ENCODE results near the gene ZNF12.

Gene ZNF12

DNA sequence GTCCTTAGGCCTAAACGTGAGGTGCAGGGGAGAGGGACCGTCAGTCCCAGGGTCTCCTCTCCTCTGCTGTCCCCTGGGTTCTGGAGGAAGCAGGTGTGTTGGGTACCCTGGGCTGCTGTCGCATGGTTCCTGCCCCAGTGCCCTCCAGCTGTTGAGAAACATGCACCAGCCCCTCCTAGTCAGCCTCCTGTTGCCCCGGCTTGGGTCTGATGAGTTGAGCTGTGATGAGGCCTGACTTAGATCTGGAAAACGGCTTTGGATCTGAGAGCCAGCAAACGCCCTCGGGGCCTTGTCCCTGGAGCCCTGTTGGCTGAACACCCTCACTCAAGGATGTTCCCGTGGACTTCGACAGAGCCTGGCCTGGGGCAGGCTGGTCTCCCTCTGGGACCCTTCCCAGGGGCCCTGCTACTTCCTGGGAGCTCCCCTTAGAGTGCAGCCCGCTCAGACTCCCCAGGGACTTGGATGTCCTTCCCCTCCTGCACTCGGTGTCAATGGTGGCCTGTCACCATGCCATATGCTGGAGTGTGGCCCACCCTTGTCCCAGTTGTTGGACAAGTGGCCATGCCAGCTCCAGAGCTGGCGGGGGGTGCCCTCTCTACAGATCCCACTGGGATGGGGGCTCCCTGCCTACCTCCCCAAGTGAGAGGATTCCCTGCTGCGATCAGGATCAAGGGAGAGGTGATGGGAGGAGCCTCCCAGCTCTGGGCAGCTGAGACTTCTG is 57.3 kb downstream of the ZNF12 start:
- Histone ChIP-seq H3K4me3 (ENCODE audit: low read depth in 1 of 2, low read length in 1 of 2) (no peak overlapping the region), H3K36me3 (peaks cover 89% of the 10 kb centered on the region), H3K9me3 (peaks cover 12% of the 10 kb centered on the region), H3K4me1 (ENCODE audit: control insufficient read depth in 1 of 2, insufficient read depth in 1 of 2, low read depth in 1 of 2, low read length in 1 of 2) (no peaks in the 10 kb centered on the region), H3K27me3 (no peaks in the 10 kb centered on the region), H3K27ac (no peak overlapping the region)
- TF ChIP-seq, protein P1, sequence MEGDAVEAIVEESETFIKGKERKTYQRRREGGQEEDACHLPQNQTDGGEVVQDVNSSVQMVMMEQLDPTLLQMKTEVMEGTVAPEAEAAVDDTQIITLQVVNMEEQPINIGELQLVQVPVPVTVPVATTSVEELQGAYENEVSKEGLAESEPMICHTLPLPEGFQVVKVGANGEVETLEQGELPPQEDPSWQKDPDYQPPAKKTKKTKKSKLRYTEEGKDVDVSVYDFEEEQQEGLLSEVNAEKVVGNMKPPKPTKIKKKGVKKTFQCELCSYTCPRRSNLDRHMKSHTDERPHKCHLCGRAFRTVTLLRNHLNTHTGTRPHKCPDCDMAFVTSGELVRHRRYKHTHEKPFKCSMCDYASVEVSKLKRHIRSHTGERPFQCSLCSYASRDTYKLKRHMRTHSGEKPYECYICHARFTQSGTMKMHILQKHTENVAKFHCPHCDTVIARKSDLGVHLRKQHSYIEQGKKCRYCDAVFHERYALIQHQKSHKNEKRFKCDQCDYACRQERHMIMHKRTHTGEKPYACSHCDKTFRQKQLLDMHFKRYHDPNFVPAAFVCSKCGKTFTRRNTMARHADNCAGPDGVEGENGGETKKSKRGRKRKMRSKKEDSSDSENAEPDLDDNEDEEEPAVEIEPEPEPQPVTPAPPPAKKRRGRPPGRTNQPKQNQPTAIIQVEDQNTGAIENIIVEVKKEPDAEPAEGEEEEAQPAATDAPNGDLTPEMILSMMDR (IDR thresholded peaks at IDR 0.05), result no peak

DNA sequence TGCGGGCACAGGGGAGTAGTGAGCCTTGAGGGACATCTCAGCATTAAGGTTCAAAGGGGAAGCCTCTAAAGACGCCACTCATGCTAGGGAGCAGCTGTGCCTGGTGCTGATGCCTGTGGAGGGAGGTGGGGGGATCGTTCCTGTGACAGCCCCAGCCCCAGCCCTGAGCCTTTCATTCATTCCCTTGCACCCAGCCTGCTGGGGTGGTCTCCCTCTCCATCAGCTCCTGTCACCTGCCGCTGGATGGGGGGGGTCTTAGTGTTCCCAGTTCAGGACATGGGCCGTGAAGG is 58.0 kb downstream of the ZNF12 start:
- no peak overlapping the region for H3K4me3 ChIP-seq (ENCODE audit: low read depth in 1 of 2, low read length in 1 of 2)
- peaks cover 90% of the 10 kb centered on the region for H3K36me3 ChIP-seq

DNA sequence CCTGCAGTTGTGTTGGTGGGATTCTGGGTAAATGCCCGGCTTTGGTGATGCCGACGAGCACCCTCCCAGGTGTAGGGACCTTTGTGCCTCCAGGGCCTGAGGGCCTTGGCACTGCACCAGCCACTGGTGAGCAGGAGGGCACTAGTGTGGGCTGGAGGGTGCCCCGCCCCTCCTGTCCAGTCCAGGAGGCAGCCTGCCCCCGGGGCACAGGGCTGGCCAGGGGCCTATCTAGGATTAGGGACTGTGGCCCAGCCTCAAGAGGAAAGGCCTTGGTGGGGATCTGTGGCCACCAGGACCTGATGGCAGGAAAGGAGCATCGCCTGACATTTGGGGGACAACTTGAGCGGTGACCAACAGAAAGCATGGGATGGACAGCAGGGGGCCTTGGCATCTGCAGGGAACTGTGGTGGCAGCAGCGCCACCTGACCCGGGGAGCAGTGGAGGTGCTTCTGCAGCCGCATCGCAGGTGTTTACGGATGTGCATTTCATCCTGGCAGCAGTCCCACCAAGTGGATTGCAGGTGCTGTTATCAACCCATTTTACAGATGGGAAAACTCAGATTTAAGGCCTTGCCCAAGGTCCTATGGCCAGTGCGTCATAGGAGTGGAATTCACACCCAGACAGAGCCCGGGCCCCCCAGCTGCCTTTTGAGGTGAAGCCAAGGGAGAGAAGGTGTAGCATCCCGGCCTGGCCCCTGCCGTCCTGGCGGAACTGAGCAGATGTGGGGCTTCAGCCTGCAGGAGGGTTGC is 58.5 kb downstream of the ZNF12 start:
- H3K27me3 ChIP-seq, result no peaks in the 10 kb centered on the region
- no peak overlapping the region for H3K27ac ChIP-seq
- peaks cover 95% of the 10 kb centered on the region for H3K36me3 ChIP-seq
- H3K4me3 ChIP-seq (ENCODE audit: low read depth in 1 of 2, low read length in 1 of 2), result no peak overlapping the region
- peaks cover 12% of the 10 kb centered on the region for H3K9me3 ChIP-seq
- TF ChIP-seq, protein P1 (IDR thresholded peaks at IDR 0.05), result no peak
- no peaks in the 10 kb centered on the region for H3K4me1 ChIP-seq (ENCODE audit: control insufficient read depth in 1 of 2, insufficient read depth in 1 of 2, low read depth in 1 of 2, low read length in 1 of 2)

More for the DNA sequence above, 58.0 kb downstream of the ZNF12 start:
- H3K27ac ChIP-seq, result no peak overlapping the region
- H3K27me3 ChIP-seq, result no peaks in the 10 kb centered on the region
- H3K9me3 ChIP-seq, result peaks cover 12% of the 10 kb centered on the region
- H3K4me1 ChIP-seq (ENCODE audit: control insufficient read depth in 1 of 2, insufficient read depth in 1 of 2, low read depth in 1 of 2, low read length in 1 of 2), result no peaks in the 10 kb centered on the region
- TF ChIP-seq, protein P1 (IDR thresholded peaks at IDR 0.05), result no peak

DNA sequence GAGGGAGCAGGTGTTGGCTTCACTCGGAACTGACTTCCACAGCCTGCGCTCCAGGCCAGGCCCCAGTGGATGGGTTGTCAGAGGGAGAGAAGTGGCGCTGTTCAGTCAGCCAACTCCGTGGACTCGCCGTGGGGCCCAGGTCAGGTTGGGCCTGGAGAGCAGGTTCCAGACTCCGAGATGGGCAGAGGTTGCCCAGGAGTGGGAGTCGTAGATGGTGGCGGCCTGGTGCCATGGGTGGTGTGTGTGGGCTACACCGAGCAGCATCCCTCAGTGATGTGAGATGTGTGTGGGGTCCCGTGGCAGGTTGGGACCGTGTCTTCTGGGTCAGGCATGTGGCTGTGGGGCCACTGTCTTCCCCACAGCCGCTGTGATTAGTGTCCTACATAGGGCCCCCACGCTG is 59.2 kb downstream of the ZNF12 start:
- Histone ChIP-seq H3K4me3 (ENCODE audit: low read depth in 1 of 2, low read length in 1 of 2) (no peak overlapping the region), H3K4me1 (ENCODE audit: control insufficient read depth in 1 of 2, insufficient read depth in 1 of 2, low read depth in 1 of 2, low read length in 1 of 2) (no peaks in the 10 kb centered on the region), H3K27me3 (no peaks in the 10 kb centered on the region), H3K36me3 (peaks cover 96% of the 10 kb centered on the region), H3K9me3 (peaks cover 9% of the 10 kb centered on the region), H3K27ac (no peak overlapping the region)
- TF ChIP-seq, protein P1 (IDR thresholded peaks at IDR 0.05), result no peak

DNA sequence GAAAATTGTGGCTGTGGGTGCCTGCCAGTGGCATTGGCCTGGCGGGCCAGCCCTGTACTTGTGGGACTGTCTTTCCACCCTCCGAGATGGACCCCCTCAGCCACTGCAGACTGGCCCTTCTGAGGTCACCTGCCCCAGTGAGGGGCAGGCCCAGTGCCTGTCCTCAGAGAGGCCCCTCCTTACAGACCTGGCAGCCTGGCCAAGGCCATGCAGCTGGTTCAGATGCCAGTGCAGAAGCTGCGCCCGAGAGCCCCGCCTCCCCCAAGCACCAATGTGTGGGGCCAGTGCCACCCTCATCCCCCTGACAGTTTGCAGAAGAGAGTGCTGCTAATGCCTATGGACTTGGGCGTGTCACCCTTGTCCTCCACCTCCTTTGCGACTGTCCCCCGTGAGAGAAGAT is 59.7 kb downstream of the ZNF12 start:
- peaks cover 96% of the 10 kb centered on the region for H3K36me3 ChIP-seq
- H3K4me3 ChIP-seq (ENCODE audit: low read depth in 1 of 2, low read length in 1 of 2), result no peak overlapping the region
- no peak overlapping the region for H3K27ac ChIP-seq
- H3K4me1 ChIP-seq (ENCODE audit: control insufficient read depth in 1 of 2, insufficient read depth in 1 of 2, low read depth in 1 of 2, low read length in 1 of 2), result no peaks in the 10 kb centered on the region
- TF ChIP-seq, protein P1 (IDR thresholded peaks at IDR 0.05), result no peak
- no peaks in the 10 kb centered on the region for H3K27me3 ChIP-seq
- peaks cover 5% of the 10 kb centered on the region for H3K9me3 ChIP-seq

All from neutrophil (primary cell).